Measurements from ENCODE around the gene NBAS.

The NBAS gene

GRCh38 chr2:15400240-15400826 is 160.8 kb downstream of the NBAS start:
- no peak overlapping the region for H3K27ac Mint-ChIP-seq
- H3K36me3 Mint-ChIP-seq (ENCODE audit: low read depth), result peaks cover 10% of the 10 kb centered on the region
- H3K4me3 Mint-ChIP-seq, result no peak overlapping the region
- H3K4me1 Mint-ChIP-seq (ENCODE audit: low read depth), result no peaks in the 10 kb centered on the region
- H3K9me3 Mint-ChIP-seq, result no peaks in the 10 kb centered on the region
- DNase-seq (ENCODE audit: low spot score), result no peak
- no peaks in the 10 kb centered on the region for H3K27me3 Mint-ChIP-seq (ENCODE audit: low read depth)

- Mint-ChIP-seq H3K27ac (no peak overlapping the region), H3K4me3 (no peak overlapping the region), H3K27me3 (ENCODE audit: low read depth) (no peaks in the 10 kb centered on the region), H3K4me1 (ENCODE audit: low read depth) (no peaks in the 10 kb centered on the region), H3K36me3 (ENCODE audit: low read depth) (peaks cover 5% of the 10 kb centered on the region), H3K9me3 (no peaks in the 10 kb centered on the region)
- no peak for DNase-seq (ENCODE audit: low spot score)
These were observed 161.9 kb downstream of the NBAS start for GRCh38 chr2:15399241-15399640.

- H3K4me1 Mint-ChIP-seq (ENCODE audit: low read depth), result peaks cover 1% of the 10 kb centered on the region
These were observed 169.4 kb downstream of the NBAS start for GRCh38 chr2:15391751-15392150.

GRCh38 chr2:15389895-15390294 is 171.2 kb downstream of the NBAS start:
- Mint-ChIP-seq H3K27ac (no peak overlapping the region), H3K9me3 (no peaks in the 10 kb centered on the region), H3K4me3 (no peak overlapping the region), H3K36me3 (ENCODE audit: low read depth) (peaks cover 22% of the 10 kb centered on the region), H3K4me1 (ENCODE audit: low read depth) (peaks cover 1% of the 10 kb centered on the region), H3K27me3 (ENCODE audit: low read depth) (no peaks in the 10 kb centered on the region)
- DNase-seq (ENCODE audit: low spot score), result no peak

More at GRCh38 chr2:15391751-15392150, 169.4 kb downstream of the NBAS start:
- H3K27me3 Mint-ChIP-seq (ENCODE audit: low read depth), result no peaks in the 10 kb centered on the region
- no peak overlapping the region for H3K27ac Mint-ChIP-seq
- peaks cover 22% of the 10 kb centered on the region for H3K36me3 Mint-ChIP-seq (ENCODE audit: low read depth)
- H3K4me3 Mint-ChIP-seq, result no peak overlapping the region
- no peak for DNase-seq (ENCODE audit: low spot score)
- H3K9me3 Mint-ChIP-seq, result no peaks in the 10 kb centered on the region

- Mint-ChIP-seq H3K27ac (no peak overlapping the region), H3K4me1 (ENCODE audit: low read depth) (peaks cover 1% of the 10 kb centered on the region), H3K27me3 (ENCODE audit: low read depth) (no peaks in the 10 kb centered on the region), H3K36me3 (ENCODE audit: low read depth) (peaks cover 22% of the 10 kb centered on the region), H3K9me3 (no peaks in the 10 kb centered on the region), H3K4me3 (no peak overlapping the region)
- no peak for DNase-seq (ENCODE audit: low spot score)
These were observed 171.8 kb downstream of the NBAS start for GRCh38 chr2:15389326-15389700.

- DNase-seq (ENCODE audit: low spot score), result no peak
These were observed 172.5 kb downstream of the NBAS start for GRCh38 chr2:15388406-15389325.

GRCh38 chr2:15385184-15385583 is 175.9 kb downstream of the NBAS start:
- peaks cover 20% of the 10 kb centered on the region for H3K36me3 Mint-ChIP-seq (ENCODE audit: low read depth)
- no peak overlapping the region for H3K27ac Mint-ChIP-seq
- no peak overlapping the region for H3K4me3 Mint-ChIP-seq
- H3K9me3 Mint-ChIP-seq, result no peaks in the 10 kb centered on the region
- no peak for DNase-seq (ENCODE audit: low spot score)
- H3K4me1 Mint-ChIP-seq (ENCODE audit: low read depth), result no peaks in the 10 kb centered on the region
- no peaks in the 10 kb centered on the region for H3K27me3 Mint-ChIP-seq (ENCODE audit: low read depth)

More at GRCh38 chr2:15388406-15389325, 172.5 kb downstream of the NBAS start:
- Mint-ChIP-seq H3K27ac (no peak overlapping the region), H3K4me3 (no peak overlapping the region), H3K9me3 (no peaks in the 10 kb centered on the region), H3K4me1 (ENCODE audit: low read depth) (peaks cover 1% of the 10 kb centered on the region), H3K27me3 (ENCODE audit: low read depth) (no peaks in the 10 kb centered on the region), H3K36me3 (ENCODE audit: low read depth) (peaks cover 22% of the 10 kb centered on the region)

- peaks cover 19% of the 10 kb centered on the region for H3K36me3 Mint-ChIP-seq (ENCODE audit: low read depth)
- H3K4me3 Mint-ChIP-seq, result no peak overlapping the region
- no peaks in the 10 kb centered on the region for H3K9me3 Mint-ChIP-seq
- H3K4me1 Mint-ChIP-seq (ENCODE audit: low read depth), result peaks cover 7% of the 10 kb centered on the region
- H3K27me3 Mint-ChIP-seq (ENCODE audit: low read depth), result no peaks in the 10 kb centered on the region
- H3K27ac Mint-ChIP-seq, result no peak overlapping the region
- no peak for DNase-seq (ENCODE audit: low spot score)
These were observed 177.3 kb downstream of the NBAS start for GRCh38 chr2:15383695-15384350.

GRCh38 chr2:15378148-15378908 is 182.8 kb downstream of the NBAS start:
- Mint-ChIP-seq H3K9me3 (no peaks in the 10 kb centered on the region), H3K27ac (peak overlapping the region; percentile 81), H3K4me1 (ENCODE audit: low read depth) (peaks cover 23% of the 10 kb centered on the region), H3K4me3 (peak overlapping the region; percentile 49), H3K27me3 (ENCODE audit: low read depth) (no peaks in the 10 kb centered on the region), H3K36me3 (ENCODE audit: low read depth) (peaks cover 35% of the 10 kb centered on the region)
- no peak for DNase-seq (ENCODE audit: low spot score)

GRCh38 chr2:15377202-15377601 is 183.9 kb downstream of the NBAS start:
- Mint-ChIP-seq H3K27me3 (ENCODE audit: low read depth) (no peaks in the 10 kb centered on the region), H3K27ac (no peak overlapping the region), H3K9me3 (no peaks in the 10 kb centered on the region), H3K4me3 (no peak overlapping the region), H3K36me3 (ENCODE audit: low read depth) (peaks cover 31% of the 10 kb centered on the region), H3K4me1 (ENCODE audit: low read depth) (peaks cover 24% of the 10 kb centered on the region)
- DNase-seq (ENCODE audit: low spot score), result no peak

- no peak overlapping the region for H3K27ac Mint-ChIP-seq
- peaks cover 22% of the 10 kb centered on the region for H3K36me3 Mint-ChIP-seq (ENCODE audit: low read depth)
- no peaks in the 10 kb centered on the region for H3K9me3 Mint-ChIP-seq
- H3K27me3 Mint-ChIP-seq (ENCODE audit: low read depth), result no peaks in the 10 kb centered on the region
- DNase-seq (ENCODE audit: low spot score), result no peak
- peaks cover 7% of the 10 kb centered on the region for H3K4me1 Mint-ChIP-seq (ENCODE audit: low read depth)
- no peak overlapping the region for H3K4me3 Mint-ChIP-seq
These were observed 189.1 kb downstream of the NBAS start for GRCh38 chr2:15372019-15372418.

- Mint-ChIP-seq H3K27ac (no peak overlapping the region), H3K27me3 (ENCODE audit: low read depth) (no peaks in the 10 kb centered on the region), H3K4me1 (ENCODE audit: low read depth) (peaks cover 11% of the 10 kb centered on the region), H3K9me3 (no peaks in the 10 kb centered on the region), H3K36me3 (ENCODE audit: low read depth) (peaks cover 28% of the 10 kb centered on the region), H3K4me3 (no peak overlapping the region)
- no peak for DNase-seq (ENCODE audit: low spot score)
These were observed 192.0 kb downstream of the NBAS start for GRCh38 chr2:15369129-15369528.

GRCh38 chr2:15367715-15368114 is 193.4 kb downstream of the NBAS start:
- H3K4me1 Mint-ChIP-seq (ENCODE audit: low read depth), result peaks cover 13% of the 10 kb centered on the region
- peaks cover 24% of the 10 kb centered on the region for H3K36me3 Mint-ChIP-seq (ENCODE audit: low read depth)
- H3K27ac Mint-ChIP-seq, result no peak overlapping the region
- H3K4me3 Mint-ChIP-seq, result no peak overlapping the region
- DNase-seq (ENCODE audit: low spot score), result no peak
- H3K9me3 Mint-ChIP-seq, result no peaks in the 10 kb centered on the region
- no peaks in the 10 kb centered on the region for H3K27me3 Mint-ChIP-seq (ENCODE audit: low read depth)

All from T-helper 2 cell treated with Interferon-gamma antibody and Interleukin-4, amounts not matched to agents 5 μg/mL and 100 μg/mL, for 36 hours (primary cell).